Measurements from ENCODE around the gene USP8.

DNA sequence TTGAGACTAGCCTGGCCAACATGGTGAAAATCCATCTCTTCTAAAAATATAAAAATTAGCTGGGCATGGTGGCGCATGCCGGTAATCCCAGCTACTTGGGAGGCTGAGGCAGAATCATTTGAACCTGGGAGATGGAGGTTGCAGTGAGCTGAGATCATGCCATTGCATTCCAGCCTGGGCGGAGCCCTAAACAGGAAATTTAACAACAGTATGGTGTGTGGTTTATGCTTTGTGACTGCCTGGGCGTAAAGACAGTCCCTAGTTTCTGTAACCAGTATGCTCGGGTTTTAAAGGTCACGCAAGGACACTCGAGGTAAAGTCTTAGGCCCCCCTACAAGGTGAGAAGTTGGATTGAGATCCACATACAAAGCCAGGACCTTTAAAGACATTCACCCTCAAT is 78.9 kb downstream of the USP8 start:
- TF ChIP-seq, protein P1, sequence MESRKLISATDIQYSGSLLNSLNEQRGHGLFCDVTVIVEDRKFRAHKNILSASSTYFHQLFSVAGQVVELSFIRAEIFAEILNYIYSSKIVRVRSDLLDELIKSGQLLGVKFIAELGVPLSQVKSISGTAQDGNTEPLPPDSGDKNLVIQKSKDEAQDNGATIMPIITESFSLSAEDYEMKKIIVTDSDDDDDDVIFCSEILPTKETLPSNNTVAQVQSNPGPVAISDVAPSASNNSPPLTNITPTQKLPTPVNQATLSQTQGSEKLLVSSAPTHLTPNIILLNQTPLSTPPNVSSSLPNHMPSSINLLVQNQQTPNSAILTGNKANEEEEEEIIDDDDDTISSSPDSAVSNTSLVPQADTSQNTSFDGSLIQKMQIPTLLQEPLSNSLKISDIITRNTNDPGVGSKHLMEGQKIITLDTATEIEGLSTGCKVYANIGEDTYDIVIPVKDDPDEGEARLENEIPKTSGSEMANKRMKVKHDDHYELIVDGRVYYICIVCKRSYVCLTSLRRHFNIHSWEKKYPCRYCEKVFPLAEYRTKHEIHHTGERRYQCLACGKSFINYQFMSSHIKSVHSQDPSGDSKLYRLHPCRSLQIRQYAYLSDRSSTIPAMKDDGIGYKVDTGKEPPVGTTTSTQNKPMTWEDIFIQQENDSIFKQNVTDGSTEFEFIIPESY (IDR thresholded peaks at IDR 0.05): no peak
- TF ChIP-seq POLR2A (IDR thresholded peaks at IDR 0.05; ENCODE audit: low read depth, low read length) (no peak), HCFC1 (IDR thresholded peaks at IDR 0.05; ENCODE audit: low read length) (no peak)

Measured in GM12878 (cell line).